ENCODE data around the gene RNU1-1. TPM values are rescaled to one million over a fixed set of nuclear protein-coding genes. Genes with fewer than 3 reads are reported as not detected.
A peak's percentile ranks its signal among the peaks of the same experiment; 100 is the strongest.
"Not testable (repeated sequence)": the region's sequence is repeated elsewhere in the genome, so short reads cannot be mapped to it uniquely, and the experiment has no call there.

The RNU1-1 gene
- total and polyA plus RNA-seq, 9 of the 15 experiments (the other 6 are each of a cell fraction or from before 2014, with no cell fraction given): under 0.01 to 32,823 (median 2,538) TPM; not detected in 4

- 0 out of 2 replicates have a peak, but pooled peaks have one; percentile 42 for TF ChIP-seq NCOA6 (IDR thresholded peaks at IDR 0.05)
- TF ChIP-seq STAT5A (IDR thresholded peaks at IDR 0.05; ENCODE audit: borderline replicate concordance, low read length): peak; percentile 72
- peak; percentile 66; the same call in 1 of the 2 replicates for TF ChIP-seq GABPB1 (CRISPR knock-in tag; IDR thresholded peaks at IDR 0.05)
- peak; percentile 79; the same call in 1 of the 2 replicates for TF ChIP-seq MBD2 (IDR thresholded peaks at IDR 0.05; ENCODE audit: borderline replicate concordance, low read depth)
- peak; percentile 95 for TF ChIP-seq ZBTB17 (CRISPR knock-in tag; IDR thresholded peaks at IDR 0.05)
- TF ChIP-seq KDM5B (IDR thresholded peaks at IDR 0.05; ENCODE audit: insufficient replicate concordance, low read depth, low read length): peak; percentile 96
- TF ChIP-seq CHAMP1 (IDR thresholded peaks at IDR 0.05): 0 out of 2 replicates have a peak, but pooled peaks have one; percentile 38
- peak in 1 of 2 experiments; percentile 79; a peak in 2 of 4 replicates for TF ChIP-seq ETV6 (IDR thresholded peaks at IDR 0.05; ENCODE audit: borderline replicate concordance in 1 of 2, low read depth in 2 of 2, low read length in 1 of 2)
- not testable (repeated sequence) for TF ChIP-seq ETV6 (CRISPR knock-in tag; IDR thresholded peaks at IDR 0.05; ENCODE audit: borderline replicate concordance)
- TF ChIP-seq MAZ (CRISPR knock-in tag; conservative IDR thresholded peaks at IDR 0.05 in 1 of 2, IDR thresholded peaks at IDR 0.05 in 1 of 2): peak; percentile 79 to 95
- TF ChIP-seq OTX1 (CRISPR knock-in tag; IDR thresholded peaks at IDR 0.05): peak; percentile 100
- peak; percentile 76 for TF ChIP-seq ZNF398 (CRISPR knock-in tag; IDR thresholded peaks at IDR 0.05)
- peak; percentile 57; the same call in 1 of the 2 replicates for TF ChIP-seq ZNF583 (CRISPR knock-in tag; IDR thresholded peaks at IDR 0.05)
- TF ChIP-seq ZNF431 (CRISPR knock-in tag; IDR thresholded peaks at IDR 0.05): peak; percentile 57; the same call in 1 of the 2 replicates
- TF ChIP-seq ZNF354B (CRISPR knock-in tag; IDR thresholded peaks at IDR 0.05): peak; percentile 84
- TF ChIP-seq TFE3 (CRISPR knock-in tag; IDR thresholded peaks at IDR 0.05): peak; percentile 55
- peak; percentile 72; the same call in 1 of the 2 replicates for TF ChIP-seq PTBP1 (IDR thresholded peaks at IDR 0.05; ENCODE audit: low read depth, low read length)
- 0 out of 2 replicates have a peak, but pooled peaks have one; percentile 55 for TF ChIP-seq FOXP4 (CRISPR knock-in tag; IDR thresholded peaks at IDR 0.05; ENCODE audit: borderline replicate concordance)
- peak; percentile 95 for TF ChIP-seq ZSCAN32 (CRISPR knock-in tag; IDR thresholded peaks at IDR 0.05)
- TF ChIP-seq HDAC1 (IDR thresholded peaks at IDR 0.05): peak in 1 of 2 experiments; percentile 65; a peak in 2 of 4 replicates
Measured at GRCh38 chr1:16513412-16514106, 526 bp downstream of the RNU1-1 start (continued).
